D721Med (cell line): Measurements from ENCODE around the gene TBL1X.

ENCODE experiments used
- DNase-seq: peaks from one replicate; pipeline ENCODE4 v3.0.0; 2011; ENCODE audit warnings: low spot score; ENCODE audit not compliant: insufficient read length
- FAIRE-seq: peaks from 2 replicates; lab custom pipeline; 2011; peaks lifted over from hg19 to GRCh38; lab: Jason Lieb, UNC
- TF ChIP-seq, protein P1 (sequence below): IDR thresholded peaks from 2 replicates; pipeline ENCODE4 v1.5.1; 2012; ENCODE audit warnings: mild to moderate bottlenecking, control low read depth; ENCODE audit not compliant: insufficient read depth; ENCODE audit errors: missing control alignments

Gene TBL1X

GRCh38 chrX:9746148-9746888 is 281.5 kb downstream of the TBL1X start:
- no peak for FAIRE-seq
- TF ChIP-seq, protein P1, sequence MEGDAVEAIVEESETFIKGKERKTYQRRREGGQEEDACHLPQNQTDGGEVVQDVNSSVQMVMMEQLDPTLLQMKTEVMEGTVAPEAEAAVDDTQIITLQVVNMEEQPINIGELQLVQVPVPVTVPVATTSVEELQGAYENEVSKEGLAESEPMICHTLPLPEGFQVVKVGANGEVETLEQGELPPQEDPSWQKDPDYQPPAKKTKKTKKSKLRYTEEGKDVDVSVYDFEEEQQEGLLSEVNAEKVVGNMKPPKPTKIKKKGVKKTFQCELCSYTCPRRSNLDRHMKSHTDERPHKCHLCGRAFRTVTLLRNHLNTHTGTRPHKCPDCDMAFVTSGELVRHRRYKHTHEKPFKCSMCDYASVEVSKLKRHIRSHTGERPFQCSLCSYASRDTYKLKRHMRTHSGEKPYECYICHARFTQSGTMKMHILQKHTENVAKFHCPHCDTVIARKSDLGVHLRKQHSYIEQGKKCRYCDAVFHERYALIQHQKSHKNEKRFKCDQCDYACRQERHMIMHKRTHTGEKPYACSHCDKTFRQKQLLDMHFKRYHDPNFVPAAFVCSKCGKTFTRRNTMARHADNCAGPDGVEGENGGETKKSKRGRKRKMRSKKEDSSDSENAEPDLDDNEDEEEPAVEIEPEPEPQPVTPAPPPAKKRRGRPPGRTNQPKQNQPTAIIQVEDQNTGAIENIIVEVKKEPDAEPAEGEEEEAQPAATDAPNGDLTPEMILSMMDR = no peak
- no peak for DNase-seq

GRCh38 chrX:9747644-9748043 is 282.8 kb downstream of the TBL1X start:
- no peak for DNase-seq
- no peak for FAIRE-seq
- TF ChIP-seq, protein P1 = no peak

GRCh38 chrX:9749146-9749692 is 284.4 kb downstream of the TBL1X start:
- DNase-seq (no peak), FAIRE-seq (no peak)
- TF ChIP-seq, protein P1 = no peak

- FAIRE-seq (no peak), DNase-seq (no peak)
- TF ChIP-seq, protein P1 = no peak
These were observed 292.5 kb downstream of the TBL1X start for GRCh38 chrX:9757366-9757765.

DNA sequence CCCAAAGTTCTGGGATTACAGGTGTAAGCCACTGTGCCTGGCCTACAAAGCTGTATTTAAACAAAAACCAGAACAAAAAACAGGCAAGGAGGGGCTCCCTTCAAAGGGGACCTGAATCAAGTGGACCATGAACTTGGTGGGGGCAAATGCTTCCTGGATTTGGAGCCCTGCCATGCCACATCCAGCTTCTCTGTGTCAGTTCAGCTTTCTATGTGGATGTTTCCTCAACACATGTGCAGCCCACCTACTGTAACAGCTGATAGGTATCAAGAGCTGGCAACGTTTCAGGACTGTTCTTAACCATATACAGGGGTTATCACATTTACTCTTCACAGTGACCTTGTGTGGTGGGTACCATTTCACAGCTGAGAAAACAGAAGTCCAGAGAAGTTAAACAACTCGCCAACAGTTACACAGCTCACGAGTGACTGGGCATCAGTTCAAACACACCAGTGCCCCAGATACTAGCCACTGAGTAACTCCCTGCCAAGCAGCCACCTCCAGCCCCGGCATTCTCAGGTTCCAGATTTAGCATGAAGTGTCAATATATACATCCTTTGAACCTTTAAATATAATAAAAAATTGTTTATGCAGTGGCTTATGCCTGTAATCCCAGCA is 293.3 kb downstream of the TBL1X start:
- FAIRE-seq (no peak), DNase-seq (no peak)
- TF ChIP-seq, protein P1 = no peak

GRCh38 chrX:9759337-9759736 is 294.5 kb downstream of the TBL1X start:
- no peak for DNase-seq
- no peak for FAIRE-seq
- TF ChIP-seq, protein P1 = no peak
